Measurements from ENCODE around the gene UVSSA. TPM values are rescaled to one million over a fixed set of nuclear protein-coding genes. Genes with fewer than 3 reads are reported as not detected.
"Not testable (repeated sequence)": the region's sequence is repeated elsewhere in the genome, so short reads cannot be mapped to it uniquely, and the experiment has no call there.

Gene UVSSA
- total RNA-seq, 3 donors from 2014 or later (not counting 1 experiment from before 2014, with no cell fraction given) = 48.0 to 59.4 (median 56.4) TPM

DNA sequence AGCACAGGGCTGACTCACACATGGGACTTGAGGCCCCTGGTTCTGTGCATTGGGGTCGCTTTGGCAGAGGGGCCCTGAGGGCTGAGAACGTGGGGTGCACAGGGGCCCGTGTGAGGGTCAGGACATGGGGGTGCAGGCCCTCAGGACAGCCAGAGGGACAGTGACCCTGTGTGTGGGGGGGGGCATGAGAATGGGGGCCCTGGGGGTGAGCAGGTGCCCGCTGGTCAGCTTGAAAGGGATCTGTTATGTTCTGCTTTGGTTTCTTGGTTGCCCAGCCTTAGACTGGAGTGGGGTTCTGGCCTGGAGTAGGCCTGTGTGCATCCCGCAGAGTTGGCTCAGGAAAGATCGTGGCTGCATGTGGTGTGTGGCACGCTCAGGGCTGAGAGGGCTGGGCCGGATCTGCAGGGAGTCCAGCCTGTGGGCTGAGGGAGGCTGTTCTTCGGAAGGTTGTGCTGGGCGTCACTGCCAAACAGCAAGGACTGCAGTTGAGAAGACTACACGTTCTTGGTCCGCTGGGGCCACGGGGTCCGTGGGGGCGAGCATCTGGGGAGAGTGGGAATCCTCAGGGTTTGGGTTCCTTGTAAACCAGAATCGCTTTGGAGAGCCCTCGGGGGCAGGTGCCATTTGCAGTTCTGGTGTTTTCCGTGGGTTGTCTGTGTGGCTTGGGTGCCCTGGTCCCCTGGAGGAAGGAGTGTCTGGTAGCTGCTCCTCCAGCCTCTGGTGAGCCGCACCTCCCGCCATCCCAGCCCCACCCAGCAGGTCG, 15.2 kb upstream of the UVSSA start:
- H3K36me3 ChIP-seq (ENCODE audit: control insufficient read depth, insufficient read depth, low read length) = peaks cover 38% of the 10 kb centered on the region
- WGBS (ENCODE audit: insufficient coverage) = 89% methylated on average over 21 of the region's 21 CpGs
- H3K27ac ChIP-seq (ENCODE audit: low read length) = peak overlapping the region; percentile 58
- Mint-ChIP-seq H3K4me3 (peak overlapping the region; percentile 52), H3K4me1 (peaks cover 30 to 42% of the 10 kb centered on the region in 2 donors), H3K9me3 (peaks cover 0 to 2% of the 10 kb centered on the region in 2 donors), H3K36me3 (peaks cover 6% of the 10 kb centered on the region), H3K27ac (peak overlapping the region; percentile 36 to 96), H3K27me3 (ENCODE audit: low read depth in 2 of 2) (no peaks in the 10 kb centered on the region)
- DNase-seq (no peak), ATAC-seq (no peak)
- no peaks in the 10 kb centered on the region for H3K27me3 ChIP-seq (ENCODE audit: control insufficient read depth, insufficient read depth, low read length)
- no peaks in the 10 kb centered on the region for H3K9me3 ChIP-seq (ENCODE audit: control insufficient read depth, insufficient read depth, low read length)
- TF ChIP-seq, protein P1, sequence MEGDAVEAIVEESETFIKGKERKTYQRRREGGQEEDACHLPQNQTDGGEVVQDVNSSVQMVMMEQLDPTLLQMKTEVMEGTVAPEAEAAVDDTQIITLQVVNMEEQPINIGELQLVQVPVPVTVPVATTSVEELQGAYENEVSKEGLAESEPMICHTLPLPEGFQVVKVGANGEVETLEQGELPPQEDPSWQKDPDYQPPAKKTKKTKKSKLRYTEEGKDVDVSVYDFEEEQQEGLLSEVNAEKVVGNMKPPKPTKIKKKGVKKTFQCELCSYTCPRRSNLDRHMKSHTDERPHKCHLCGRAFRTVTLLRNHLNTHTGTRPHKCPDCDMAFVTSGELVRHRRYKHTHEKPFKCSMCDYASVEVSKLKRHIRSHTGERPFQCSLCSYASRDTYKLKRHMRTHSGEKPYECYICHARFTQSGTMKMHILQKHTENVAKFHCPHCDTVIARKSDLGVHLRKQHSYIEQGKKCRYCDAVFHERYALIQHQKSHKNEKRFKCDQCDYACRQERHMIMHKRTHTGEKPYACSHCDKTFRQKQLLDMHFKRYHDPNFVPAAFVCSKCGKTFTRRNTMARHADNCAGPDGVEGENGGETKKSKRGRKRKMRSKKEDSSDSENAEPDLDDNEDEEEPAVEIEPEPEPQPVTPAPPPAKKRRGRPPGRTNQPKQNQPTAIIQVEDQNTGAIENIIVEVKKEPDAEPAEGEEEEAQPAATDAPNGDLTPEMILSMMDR (IDR thresholded peaks at IDR 0.05) = no peak
- H3K4me3 ChIP-seq (ENCODE audit: low read length) = no peak overlapping the region
- intact Hi-C loops (cut with micrococcal nuclease) = loop anchor here (2.0 kb wide), 1 partner anchor 15 kb away; the partner anchor contains the start of gene UVSSA
- H3K4me1 ChIP-seq (ENCODE audit: control insufficient read depth, insufficient read depth, low read length) = peaks cover 43% of the 10 kb centered on the region

DNA sequence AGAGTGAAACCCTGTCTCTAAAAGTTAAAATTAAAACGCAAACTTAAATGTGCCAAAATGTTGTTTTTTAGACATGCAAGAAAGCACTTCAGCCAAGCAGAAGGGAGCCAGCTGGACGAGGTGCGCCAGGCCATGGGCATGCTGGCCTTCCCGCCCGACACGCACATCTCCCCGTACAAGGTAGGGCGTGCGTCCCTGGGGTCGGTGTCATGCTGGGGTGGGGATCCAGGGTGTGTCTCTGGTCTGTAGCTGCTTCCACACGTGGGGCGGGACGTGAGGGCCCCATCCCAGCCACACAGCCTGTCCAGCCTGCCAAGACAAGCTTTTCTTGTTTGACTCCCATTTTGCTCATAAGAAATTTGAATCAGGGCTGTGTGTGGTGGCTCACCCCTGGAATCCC, 14.3 kb upstream of the UVSSA start:
- Histone ChIP-seq H3K36me3 (ENCODE audit: control insufficient read depth, insufficient read depth, low read length) (peaks cover 41% of the 10 kb centered on the region), H3K4me3 (ENCODE audit: low read length) (no peak overlapping the region), H3K9me3 (ENCODE audit: control insufficient read depth, insufficient read depth, low read length) (no peaks in the 10 kb centered on the region), H3K27me3 (ENCODE audit: control insufficient read depth, insufficient read depth, low read length) (no peaks in the 10 kb centered on the region), H3K27ac (ENCODE audit: low read length) (no peak overlapping the region), H3K4me1 (ENCODE audit: control insufficient read depth, insufficient read depth, low read length) (peaks cover 43% of the 10 kb centered on the region)
- Mint-ChIP-seq H3K9me3 (peaks cover 0 to 2% of the 10 kb centered on the region in 2 donors), H3K4me3 (no peak overlapping the region), H3K4me1 (peaks cover 35 to 46% of the 10 kb centered on the region in 2 donors), H3K27me3 (ENCODE audit: low read depth in 2 of 2) (no peaks in the 10 kb centered on the region), H3K27ac (no peak overlapping the region), H3K36me3 (peaks cover 13% of the 10 kb centered on the region)
- 97% methylated on average over 13 of the region's 13 CpGs for WGBS (ENCODE audit: insufficient coverage)
- ATAC-seq (no peak), DNase-seq (no peak)
- TF ChIP-seq, protein P1 (IDR thresholded peaks at IDR 0.05) = no peak
- intact Hi-C loops (cut with micrococcal nuclease) = no loop called here

DNA sequence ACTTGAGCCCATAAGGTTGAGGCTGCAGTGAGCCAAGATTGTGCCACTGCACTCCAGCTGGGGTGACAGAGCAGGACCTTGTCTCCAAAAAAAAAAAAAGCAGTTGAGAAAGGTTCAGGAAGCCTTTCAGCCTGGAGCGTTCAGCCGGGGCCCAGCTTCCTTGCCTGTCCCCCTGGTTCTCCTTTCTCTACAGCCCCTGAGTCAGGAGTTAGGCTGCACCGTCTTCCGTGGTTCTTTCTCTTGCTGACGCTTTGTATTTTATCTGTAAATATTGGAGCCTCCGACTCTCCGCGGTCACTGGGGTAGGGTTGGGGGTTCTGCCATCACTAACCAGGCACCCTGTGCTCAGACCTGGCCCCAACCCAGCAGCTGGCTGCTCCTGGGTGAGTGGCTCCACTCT, 13.8 kb upstream of the UVSSA start:
- 84% methylated on average over 8 of the region's 8 CpGs for WGBS (ENCODE audit: insufficient coverage)
- Histone ChIP-seq H3K27me3 (ENCODE audit: control insufficient read depth, insufficient read depth, low read length) (no peaks in the 10 kb centered on the region), H3K4me1 (ENCODE audit: control insufficient read depth, insufficient read depth, low read length) (peaks cover 43% of the 10 kb centered on the region), H3K36me3 (ENCODE audit: control insufficient read depth, insufficient read depth, low read length) (peaks cover 43% of the 10 kb centered on the region), H3K9me3 (ENCODE audit: control insufficient read depth, insufficient read depth, low read length) (no peaks in the 10 kb centered on the region), H3K27ac (ENCODE audit: low read length) (no peak overlapping the region), H3K4me3 (ENCODE audit: low read length) (no peak overlapping the region)
- ATAC-seq = no peak
- Mint-ChIP-seq H3K36me3 (peaks cover 13% of the 10 kb centered on the region), H3K27me3 (ENCODE audit: low read depth in 2 of 2) (no peaks in the 10 kb centered on the region), H3K4me1 (peaks cover 35 to 49% of the 10 kb centered on the region in 2 donors), H3K27ac (no peak overlapping the region), H3K9me3 (peaks cover 0 to 2% of the 10 kb centered on the region in 2 donors), H3K4me3 (no peak overlapping the region)
- intact Hi-C loops (cut with micrococcal nuclease) = no loop called here
- TF ChIP-seq, protein P1 (IDR thresholded peaks at IDR 0.05) = no peak
- no peak for DNase-seq

DNA sequence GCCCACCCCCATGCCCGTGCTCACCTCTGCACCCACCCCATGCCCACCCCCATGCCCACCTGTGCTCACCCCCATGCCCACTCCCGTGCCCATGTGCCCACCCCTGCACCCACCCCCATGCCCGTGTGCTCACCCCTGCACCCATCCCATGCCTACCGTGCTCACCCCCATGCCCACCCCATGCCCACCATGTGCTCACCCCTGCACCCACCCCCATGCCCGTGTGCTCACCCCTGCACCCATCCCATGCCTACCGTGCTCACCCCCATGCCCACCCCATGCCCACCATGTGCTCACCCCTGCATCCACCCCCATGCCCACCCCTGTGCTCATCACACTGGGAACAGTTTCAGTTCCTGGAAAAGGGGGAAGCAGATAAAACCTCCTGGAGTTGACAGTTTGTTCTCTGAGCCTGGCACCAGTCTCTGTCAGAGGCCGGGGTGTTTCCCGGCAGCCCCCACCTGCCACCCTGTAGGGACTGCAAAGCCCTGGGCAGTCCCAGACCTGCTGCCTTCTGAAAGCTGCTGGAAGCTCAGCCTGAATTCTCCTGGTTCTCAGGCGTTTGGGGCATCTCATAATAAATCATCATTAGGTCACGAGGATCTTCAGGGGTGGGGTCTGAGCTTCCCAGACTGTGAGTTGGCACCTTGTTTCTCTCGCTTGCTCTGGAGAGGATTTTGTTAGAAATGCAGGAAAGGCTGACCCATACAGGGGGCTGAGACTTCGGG, 13.0 kb upstream of the UVSSA start:
- intact Hi-C loops (cut with micrococcal nuclease); H3K4me3 Mint-ChIP-seq; H3K27ac ChIP-seq (ENCODE audit: low read length); H3K9me3 ChIP-seq (ENCODE audit: control insufficient read depth, insufficient read depth, low read length); H3K4me3 ChIP-seq (ENCODE audit: low read length); H3K27me3 Mint-ChIP-seq (ENCODE audit: low read depth in 2 of 2); H3K27me3 ChIP-seq (ENCODE audit: control insufficient read depth, insufficient read depth, low read length); DNase-seq; ATAC-seq; H3K9me3 Mint-ChIP-seq: not testable (repeated sequence)
- peaks cover 13% of the 10 kb centered on the region for H3K36me3 Mint-ChIP-seq
- H3K36me3 ChIP-seq (ENCODE audit: control insufficient read depth, insufficient read depth, low read length) = peaks cover 43% of the 10 kb centered on the region
- WGBS (ENCODE audit: insufficient coverage) = 84% methylated on average over 6 of the region's 12 CpGs
- peak overlapping the region; percentile 57 to 83 for H3K27ac Mint-ChIP-seq
- H3K4me1 ChIP-seq (ENCODE audit: control insufficient read depth, insufficient read depth, low read length) = peaks cover 38% of the 10 kb centered on the region
- peaks cover 35 to 47% of the 10 kb centered on the region in 2 donors for H3K4me1 Mint-ChIP-seq
